Ishikawa (cell line): Measurements from ENCODE around the gene LNP1.

Source experiments
- FOXM1 ChIP-seq: IDR thresholded peaks from 2 replicates; pipeline ENCODE4 v1.6.1; 2012; ENCODE audit warnings: low read depth, borderline replicate concordance
- MAX ChIP-seq: IDR thresholded peaks from 2 replicates; pipeline ENCODE4 v1.6.1; 2012
- RAD21 ChIP-seq: IDR thresholded peaks from 2 replicates; pipeline ENCODE4 v1.6.1; 2012; ENCODE audit warnings: low read depth
- YY1 ChIP-seq: IDR thresholded peaks from 2 replicates; pipeline ENCODE4 v1.6.1; 2012; ENCODE audit warnings: low read depth
- ZBTB7A ChIP-seq: IDR thresholded peaks from 2 replicates; pipeline ENCODE4 v1.6.1; 2012; ENCODE audit warnings: low read depth
- TF ChIP-seq, protein P1 (sequence below): IDR thresholded peaks from 2 replicates; pipeline ENCODE4 v1.6.1; 2012; ENCODE audit warnings: low read depth, mild to moderate bottlenecking

- no peak for TF ChIP-seq RAD21
- no peak for TF ChIP-seq ZBTB7A
- TF ChIP-seq, protein P1, sequence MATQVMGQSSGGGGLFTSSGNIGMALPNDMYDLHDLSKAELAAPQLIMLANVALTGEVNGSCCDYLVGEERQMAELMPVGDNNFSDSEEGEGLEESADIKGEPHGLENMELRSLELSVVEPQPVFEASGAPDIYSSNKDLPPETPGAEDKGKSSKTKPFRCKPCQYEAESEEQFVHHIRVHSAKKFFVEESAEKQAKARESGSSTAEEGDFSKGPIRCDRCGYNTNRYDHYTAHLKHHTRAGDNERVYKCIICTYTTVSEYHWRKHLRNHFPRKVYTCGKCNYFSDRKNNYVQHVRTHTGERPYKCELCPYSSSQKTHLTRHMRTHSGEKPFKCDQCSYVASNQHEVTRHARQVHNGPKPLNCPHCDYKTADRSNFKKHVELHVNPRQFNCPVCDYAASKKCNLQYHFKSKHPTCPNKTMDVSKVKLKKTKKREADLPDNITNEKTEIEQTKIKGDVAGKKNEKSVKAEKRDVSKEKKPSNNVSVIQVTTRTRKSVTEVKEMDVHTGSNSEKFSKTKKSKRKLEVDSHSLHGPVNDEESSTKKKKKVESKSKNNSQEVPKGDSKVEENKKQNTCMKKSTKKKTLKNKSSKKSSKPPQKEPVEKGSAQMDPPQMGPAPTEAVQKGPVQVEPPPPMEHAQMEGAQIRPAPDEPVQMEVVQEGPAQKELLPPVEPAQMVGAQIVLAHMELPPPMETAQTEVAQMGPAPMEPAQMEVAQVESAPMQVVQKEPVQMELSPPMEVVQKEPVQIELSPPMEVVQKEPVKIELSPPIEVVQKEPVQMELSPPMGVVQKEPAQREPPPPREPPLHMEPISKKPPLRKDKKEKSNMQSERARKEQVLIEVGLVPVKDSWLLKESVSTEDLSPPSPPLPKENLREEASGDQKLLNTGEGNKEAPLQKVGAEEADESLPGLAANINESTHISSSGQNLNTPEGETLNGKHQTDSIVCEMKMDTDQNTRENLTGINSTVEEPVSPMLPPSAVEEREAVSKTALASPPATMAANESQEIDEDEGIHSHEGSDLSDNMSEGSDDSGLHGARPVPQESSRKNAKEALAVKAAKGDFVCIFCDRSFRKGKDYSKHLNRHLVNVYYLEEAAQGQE, result no peak
- no peak for TF ChIP-seq YY1
- no peak for TF ChIP-seq FOXM1
- no peak for TF ChIP-seq MAX
These were observed 64.8 kb downstream of the LNP1 start for GRCh38 chr3:100465892-100466777.
